Progenitor cell of endocrine pancreas (in vitro differentiated cells): ENCODE measurements around the gene PBX2. TPM values are rescaled to one million over a fixed set of nuclear protein-coding genes. Genes with fewer than 3 reads are reported as not detected.
A peak's percentile ranks its signal among the peaks of the same experiment; 100 is the strongest.

ENCODE experiments used
- DNase-seq: peaks from one replicate; pipeline ENCODE4 v3.0.0; 2021; ENCODE audit warnings: low spot score; ENCODE audit not compliant: unreplicated experiment
- H3K27ac Mint-ChIP-seq: 2 replicates; pipeline ENCODE4 v1.8.0; 2021; ENCODE audit warnings: mild to moderate bottlenecking, moderate library complexity, mixed read lengths
- H3K27me3 Mint-ChIP-seq: 2 replicates; pipeline ENCODE4 v1.8.0; 2021; ENCODE audit warnings: mixed read lengths
- H3K36me3 Mint-ChIP-seq: 2 replicates; pipeline ENCODE4 v1.8.0; 2022; ENCODE audit warnings: mixed read lengths; ENCODE audit not compliant: insufficient read depth
- H3K4me1 Mint-ChIP-seq: 2 replicates; pipeline ENCODE4 v1.8.0; 2021; ENCODE audit warnings: low read depth, mixed read lengths
- H3K4me3 Mint-ChIP-seq: 2 replicates; pipeline ENCODE4 v1.8.0; 2021; ENCODE audit warnings: low read depth, mild to moderate bottlenecking, moderate library complexity, mixed read lengths
- H3K9me3 Mint-ChIP-seq: 2 replicates; pipeline ENCODE4 v1.8.0; 2021; ENCODE audit warnings: low read depth, mixed read lengths
- total RNA-seq: library from RNA; stranded (reverse); gene quantifications from 2 replicates; pipeline ENCODE4 v1.2.1, GENCODE V29; 2021
- TF ChIP-seq, protein P1 (sequence below): fragments of 200-600 bp; sonication (generic); IDR thresholded peaks from one replicate; pipeline ENCODE4 v1.5.0; 2021; ENCODE audit warnings: antibody characterized with exemption, mild to moderate bottlenecking; ENCODE audit not compliant: unreplicated experiment

Gene PBX2
- total RNA-seq, 1 donor from 2014 or later: 261 TPM

DNA sequence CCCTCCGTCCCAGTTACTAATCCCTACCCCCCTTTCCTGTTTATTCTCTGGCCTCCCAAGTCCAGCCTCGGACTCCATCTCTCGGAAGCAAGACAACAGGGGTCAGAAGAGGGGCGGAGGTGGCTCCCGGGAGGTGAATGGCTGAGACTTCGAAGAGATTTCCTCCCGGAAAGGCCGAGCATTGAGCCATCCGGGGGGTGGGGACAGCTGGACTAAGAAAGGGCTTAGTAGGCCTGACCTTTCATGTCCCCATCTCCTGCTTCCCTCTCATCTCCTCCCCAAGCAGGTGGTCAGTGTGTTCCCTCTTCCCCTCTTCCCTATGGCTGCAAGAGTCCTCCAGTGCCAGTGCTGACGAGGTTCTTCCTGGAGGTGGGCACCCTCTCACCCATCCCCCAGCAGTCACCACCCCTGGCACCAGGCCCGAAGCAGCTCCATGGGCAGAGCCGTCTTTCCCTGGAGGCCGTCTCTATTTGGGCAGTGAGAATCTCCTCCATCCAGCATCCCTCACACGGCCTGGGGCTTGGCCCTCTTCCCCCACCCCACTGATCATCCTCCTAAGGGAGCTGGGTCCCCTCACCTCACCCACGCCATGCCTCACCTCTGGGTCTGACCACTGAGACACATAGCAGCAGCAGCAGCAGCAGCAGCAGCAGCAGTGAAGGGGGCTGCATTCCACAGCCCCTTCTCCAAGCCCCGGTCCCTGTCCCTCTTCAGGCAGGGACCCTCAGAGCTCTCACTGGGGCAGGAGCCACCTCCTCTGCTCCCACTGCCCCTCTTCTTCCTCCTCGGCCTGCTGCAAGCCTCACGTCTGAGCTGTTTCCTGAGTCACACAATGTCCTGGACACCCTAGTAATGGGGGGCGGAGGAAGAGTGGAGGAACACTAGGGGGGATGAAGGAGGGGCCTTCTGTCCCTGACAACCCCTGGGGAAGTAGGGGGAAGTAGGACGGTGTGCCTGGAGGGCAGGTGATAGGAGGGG lies 33.5 kb upstream of the PBX2 start, which contains the start of gene NOTCH4:
NOTCH4 (minus strand) TSS at position 810 of the 978 bp plus-strand sequence; CDS start at position 671, 139 bp downstream.
- no peak for DNase-seq
- peaks cover 30% of the 10 kb centered on the region for H3K27me3 Mint-ChIP-seq
- no peak within 1 kb of the TSS for H3K4me3 Mint-ChIP-seq
- H3K4me1 Mint-ChIP-seq: no peaks in the 10 kb centered on the region
- H3K9me3 Mint-ChIP-seq: no peaks in the 10 kb centered on the region
- no peaks in the 10 kb centered on the region for H3K36me3 Mint-ChIP-seq
- H3K27ac Mint-ChIP-seq: peak within 1 kb of the TSS; percentile 67
- TF ChIP-seq, protein P1, sequence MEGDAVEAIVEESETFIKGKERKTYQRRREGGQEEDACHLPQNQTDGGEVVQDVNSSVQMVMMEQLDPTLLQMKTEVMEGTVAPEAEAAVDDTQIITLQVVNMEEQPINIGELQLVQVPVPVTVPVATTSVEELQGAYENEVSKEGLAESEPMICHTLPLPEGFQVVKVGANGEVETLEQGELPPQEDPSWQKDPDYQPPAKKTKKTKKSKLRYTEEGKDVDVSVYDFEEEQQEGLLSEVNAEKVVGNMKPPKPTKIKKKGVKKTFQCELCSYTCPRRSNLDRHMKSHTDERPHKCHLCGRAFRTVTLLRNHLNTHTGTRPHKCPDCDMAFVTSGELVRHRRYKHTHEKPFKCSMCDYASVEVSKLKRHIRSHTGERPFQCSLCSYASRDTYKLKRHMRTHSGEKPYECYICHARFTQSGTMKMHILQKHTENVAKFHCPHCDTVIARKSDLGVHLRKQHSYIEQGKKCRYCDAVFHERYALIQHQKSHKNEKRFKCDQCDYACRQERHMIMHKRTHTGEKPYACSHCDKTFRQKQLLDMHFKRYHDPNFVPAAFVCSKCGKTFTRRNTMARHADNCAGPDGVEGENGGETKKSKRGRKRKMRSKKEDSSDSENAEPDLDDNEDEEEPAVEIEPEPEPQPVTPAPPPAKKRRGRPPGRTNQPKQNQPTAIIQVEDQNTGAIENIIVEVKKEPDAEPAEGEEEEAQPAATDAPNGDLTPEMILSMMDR: no peak

DNA sequence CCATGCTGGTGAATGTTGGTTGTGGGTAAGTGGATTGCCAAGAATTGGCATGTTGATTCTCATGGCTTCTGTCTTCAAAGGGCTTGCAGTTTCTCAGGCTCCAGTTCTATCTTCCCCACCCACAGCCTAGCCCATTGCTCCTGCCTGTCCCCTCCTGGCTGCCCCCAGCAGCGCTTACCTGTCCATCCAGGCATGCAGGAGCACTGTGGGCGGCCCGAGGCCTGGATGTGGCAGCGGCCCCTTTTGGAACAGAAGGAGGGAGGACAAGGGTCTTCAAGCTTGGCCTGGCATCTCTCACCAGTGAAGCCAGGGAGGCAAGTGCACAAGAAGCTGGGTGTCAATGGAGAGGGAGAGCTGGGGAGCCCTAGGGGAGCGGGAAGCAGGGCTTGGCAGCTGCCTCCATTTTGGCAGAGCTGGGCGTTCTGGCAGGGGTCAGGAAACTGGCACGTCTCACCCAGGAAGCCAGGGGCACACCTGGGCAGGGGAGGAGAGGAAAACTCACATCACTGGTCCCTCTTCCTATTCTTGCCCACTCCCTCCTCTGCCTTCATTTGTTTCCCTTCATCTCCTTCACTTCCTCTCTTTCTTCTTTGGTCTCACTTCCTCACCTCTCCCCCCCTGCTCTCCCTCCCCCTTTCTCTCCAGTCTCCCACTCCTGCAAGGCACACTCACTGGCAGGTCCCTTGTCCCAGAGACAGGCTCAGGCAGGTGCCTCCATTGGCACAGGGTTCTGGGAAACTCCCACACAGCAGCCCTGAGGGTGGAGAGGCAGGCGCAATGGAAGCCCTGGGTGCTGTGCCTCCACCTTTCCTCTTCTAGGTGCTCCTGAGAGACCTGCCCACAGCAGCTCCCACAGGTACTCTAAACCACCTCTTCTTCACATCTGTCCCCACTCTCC lies 32.6 kb upstream of the PBX2 start:
- H3K27ac Mint-ChIP-seq: no peak overlapping the region
- DNase-seq: no peak
- no peaks in the 10 kb centered on the region for H3K9me3 Mint-ChIP-seq
- peaks cover 34% of the 10 kb centered on the region for H3K27me3 Mint-ChIP-seq
- TF ChIP-seq, protein P1: no peak
- no peaks in the 10 kb centered on the region for H3K4me1 Mint-ChIP-seq
- no peaks in the 10 kb centered on the region for H3K36me3 Mint-ChIP-seq
- no peak overlapping the region for H3K4me3 Mint-ChIP-seq

DNA sequence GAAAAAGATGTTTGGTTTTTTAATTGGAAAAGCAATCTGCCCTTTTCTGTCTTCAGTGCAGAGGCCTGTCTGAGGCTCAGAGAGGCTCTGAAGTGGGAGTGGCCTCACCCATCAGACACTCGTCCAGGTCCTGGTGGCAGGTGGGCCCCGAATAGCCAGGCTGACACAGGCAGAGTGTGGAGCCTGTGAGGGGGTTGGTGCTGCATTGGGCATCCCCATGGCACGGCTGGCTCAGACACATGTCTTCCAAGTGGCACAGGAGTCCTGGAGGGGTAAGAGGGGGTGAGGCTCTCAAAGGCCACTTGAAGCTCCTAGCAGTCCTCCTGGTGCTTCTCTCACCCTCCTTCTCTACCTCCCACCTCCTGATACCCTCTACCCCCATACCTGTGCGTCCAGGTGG lies 30.0 kb upstream of the PBX2 start:
- no peaks in the 10 kb centered on the region for H3K36me3 Mint-ChIP-seq
- no peak for DNase-seq
- no peaks in the 10 kb centered on the region for H3K4me1 Mint-ChIP-seq
- H3K4me3 Mint-ChIP-seq: no peak overlapping the region
- TF ChIP-seq, protein P1: no peak
- no peaks in the 10 kb centered on the region for H3K9me3 Mint-ChIP-seq
- H3K27me3 Mint-ChIP-seq: peaks cover 39% of the 10 kb centered on the region
- H3K27ac Mint-ChIP-seq: no peak overlapping the region

DNA sequence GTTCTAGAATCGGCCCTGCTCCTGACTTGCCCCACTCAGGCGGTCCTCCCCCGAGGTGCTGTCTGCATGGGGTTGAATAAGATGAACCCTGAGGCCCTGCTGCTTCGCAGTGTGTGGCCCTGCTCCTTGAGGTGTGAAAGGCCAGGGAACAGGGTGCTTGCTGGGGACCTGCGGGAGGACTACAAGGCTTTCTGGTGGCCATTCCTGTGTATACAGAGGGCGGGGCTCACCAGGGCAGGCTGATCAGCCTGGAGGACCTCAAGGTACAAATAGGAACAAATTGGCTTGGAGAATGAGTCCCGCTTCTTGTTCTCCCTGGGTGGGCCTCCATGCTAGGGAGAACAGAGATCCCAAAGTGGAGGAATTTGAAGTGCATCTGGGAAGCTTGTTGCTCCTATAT lies 28.2 kb upstream of the PBX2 start:
- TF ChIP-seq, protein P1: no peak
- Mint-ChIP-seq H3K4me3 (no peak overlapping the region), H3K36me3 (no peaks in the 10 kb centered on the region), H3K9me3 (no peaks in the 10 kb centered on the region), H3K27me3 (peaks cover 36% of the 10 kb centered on the region), H3K4me1 (no peaks in the 10 kb centered on the region), H3K27ac (no peak overlapping the region)
- no peak for DNase-seq

DNA sequence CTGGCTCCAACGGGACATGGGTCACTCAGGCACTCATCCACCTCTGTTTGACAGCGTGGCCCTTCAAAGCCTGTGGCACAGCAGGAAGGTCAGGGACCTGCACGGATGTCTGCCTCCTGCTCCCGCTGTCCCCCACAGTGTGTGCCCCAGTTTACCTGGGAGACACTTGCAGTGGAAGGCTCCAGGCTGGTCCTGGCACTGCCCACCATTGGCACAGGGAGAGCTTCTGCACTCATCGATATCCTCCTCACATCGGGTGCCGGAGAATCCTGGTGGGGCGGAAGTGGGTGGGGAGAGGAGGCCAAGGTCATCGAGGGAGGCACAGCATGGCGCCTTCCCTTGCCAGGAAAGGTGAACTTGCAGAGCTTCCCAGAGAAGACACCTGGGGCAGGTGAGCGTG lies 27.0 kb upstream of the PBX2 start:
- Mint-ChIP-seq H3K4me1 (no peaks in the 10 kb centered on the region), H3K9me3 (no peaks in the 10 kb centered on the region), H3K4me3 (no peak overlapping the region), H3K36me3 (no peaks in the 10 kb centered on the region), H3K27me3 (peaks cover 33% of the 10 kb centered on the region), H3K27ac (no peak overlapping the region)
- TF ChIP-seq, protein P1: no peak
- DNase-seq: no peak
